RWPE2 (cell line): ENCODE results near the gene SH3PXD2B.

Experiments
- ATAC-seq: fragments of 200-7000 bp; cut with Tn5 transposase; 3 replicates; pipeline ENCODE4 v1.9.1; 2021; ENCODE audit warnings: low read depth
- DNase-seq: peaks from one replicate; pipeline ENCODE4 v3.0.0-alpha.2; 2020; ENCODE audit warnings: low spot score
- H3K27ac ChIP-seq: fragments of 450-650 bp; 2 replicates; pipeline ENCODE4 v1.5.1; 2017; ENCODE audit warnings: mild to moderate bottlenecking; ENCODE audit not compliant: poor library complexity, severe bottlenecking
- H3K27me3 ChIP-seq: fragments of 250-450 bp; sonication (Bioruptor Pico); 2 replicates; pipeline ENCODE4 v1.5.1; 2021; ENCODE audit warnings: mild to moderate bottlenecking, moderate library complexity; ENCODE audit not compliant: insufficient read depth, poor library complexity, severe bottlenecking
- H3K36me3 ChIP-seq: fragments of 250-450 bp; sonication (Bioruptor Pico); 2 replicates; pipeline ENCODE4 v1.5.1; 2020; ENCODE audit warnings: low read depth, mild to moderate bottlenecking, moderate library complexity
- H3K4me1 ChIP-seq: fragments of 250-450 bp; sonication (Bioruptor Pico); 2 replicates; pipeline ENCODE4 v1.5.1; 2021; ENCODE audit warnings: mild to moderate bottlenecking, moderate library complexity; ENCODE audit not compliant: insufficient read depth, poor library complexity, severe bottlenecking
- H3K4me3 ChIP-seq: fragments of 250-450 bp; sonication (Bioruptor Pico); 2 replicates; pipeline ENCODE4 v1.5.1; 2021; ENCODE audit warnings: mild to moderate bottlenecking, moderate library complexity; ENCODE audit not compliant: severe bottlenecking
- H3K9me3 ChIP-seq: fragments of 250-450 bp; sonication (Bioruptor Pico); 2 replicates; pipeline ENCODE4 v1.5.1; 2021; ENCODE audit warnings: mild to moderate bottlenecking, moderate library complexity; ENCODE audit not compliant: severe bottlenecking
- TF ChIP-seq, protein P1 (sequence below): fragments of 450-650 bp; IDR thresholded peaks from one replicate; pipeline ENCODE4 v1.5.1; 2017; ENCODE audit warnings: mild to moderate bottlenecking, moderate library complexity; ENCODE audit not compliant: poor library complexity, severe bottlenecking

Gene SH3PXD2B

GRCh38 chr5:172450861-172451695, 3.2 kb downstream of the SH3PXD2B start:
- TF ChIP-seq, protein P1, sequence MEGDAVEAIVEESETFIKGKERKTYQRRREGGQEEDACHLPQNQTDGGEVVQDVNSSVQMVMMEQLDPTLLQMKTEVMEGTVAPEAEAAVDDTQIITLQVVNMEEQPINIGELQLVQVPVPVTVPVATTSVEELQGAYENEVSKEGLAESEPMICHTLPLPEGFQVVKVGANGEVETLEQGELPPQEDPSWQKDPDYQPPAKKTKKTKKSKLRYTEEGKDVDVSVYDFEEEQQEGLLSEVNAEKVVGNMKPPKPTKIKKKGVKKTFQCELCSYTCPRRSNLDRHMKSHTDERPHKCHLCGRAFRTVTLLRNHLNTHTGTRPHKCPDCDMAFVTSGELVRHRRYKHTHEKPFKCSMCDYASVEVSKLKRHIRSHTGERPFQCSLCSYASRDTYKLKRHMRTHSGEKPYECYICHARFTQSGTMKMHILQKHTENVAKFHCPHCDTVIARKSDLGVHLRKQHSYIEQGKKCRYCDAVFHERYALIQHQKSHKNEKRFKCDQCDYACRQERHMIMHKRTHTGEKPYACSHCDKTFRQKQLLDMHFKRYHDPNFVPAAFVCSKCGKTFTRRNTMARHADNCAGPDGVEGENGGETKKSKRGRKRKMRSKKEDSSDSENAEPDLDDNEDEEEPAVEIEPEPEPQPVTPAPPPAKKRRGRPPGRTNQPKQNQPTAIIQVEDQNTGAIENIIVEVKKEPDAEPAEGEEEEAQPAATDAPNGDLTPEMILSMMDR: peak; percentile 88
- ATAC-seq (no peak), DNase-seq (peak; percentile 56)
- Histone ChIP-seq H3K36me3 (peaks cover 16% of the 10 kb centered on the region), H3K9me3 (no peaks in the 10 kb centered on the region), H3K4me1 (peaks cover 21% of the 10 kb centered on the region), H3K4me3 (no peak overlapping the region), H3K27me3 (no peaks in the 10 kb centered on the region), H3K27ac (peak overlapping the region; percentile 66)

- Histone ChIP-seq H3K4me1 (peaks cover 21% of the 10 kb centered on the region), H3K4me3 (no peak overlapping the region), H3K36me3 (peaks cover 16% of the 10 kb centered on the region), H3K27ac (no peak overlapping the region), H3K9me3 (no peaks in the 10 kb centered on the region), H3K27me3 (no peaks in the 10 kb centered on the region)
- no peak for ATAC-seq
- peak; percentile 15 for DNase-seq
- TF ChIP-seq, protein P1: no peak
Observed at GRCh38 chr5:172450453-172450852, 3.9 kb downstream of the SH3PXD2B start.

DNA sequence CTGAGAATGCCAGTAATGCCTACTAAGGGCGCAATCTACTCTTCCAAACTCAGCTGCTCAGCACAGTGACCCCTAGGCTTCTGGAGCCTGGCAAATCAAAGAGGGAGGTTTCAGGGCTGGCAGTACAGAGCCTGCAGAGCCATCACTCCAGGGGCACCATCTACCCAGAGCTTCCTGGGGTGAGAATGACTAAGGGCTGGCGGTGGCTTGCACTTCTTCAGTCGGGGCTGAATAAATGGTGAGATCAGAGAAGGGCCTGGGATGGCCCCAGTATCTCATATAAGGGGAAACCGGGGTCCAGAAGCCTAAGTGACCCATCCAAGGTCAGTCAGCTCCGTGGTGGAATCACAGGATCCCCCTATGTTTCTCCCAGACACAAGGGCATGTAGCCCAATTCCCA, 5.3 kb downstream of the SH3PXD2B start:
- H3K9me3 ChIP-seq: no peaks in the 10 kb centered on the region
- H3K4me3 ChIP-seq: no peak overlapping the region
- DNase-seq (peak; percentile 37), ATAC-seq (no peak)
- H3K27me3 ChIP-seq: no peaks in the 10 kb centered on the region
- no peak overlapping the region for H3K27ac ChIP-seq
- TF ChIP-seq, protein P1: no peak
- H3K4me1 ChIP-seq: peaks cover 23% of the 10 kb centered on the region
- H3K36me3 ChIP-seq: peaks cover 16% of the 10 kb centered on the region

- peaks cover 16% of the 10 kb centered on the region for H3K36me3 ChIP-seq
- DNase-seq (peak; percentile 52), ATAC-seq (no peak)
- H3K9me3 ChIP-seq: no peaks in the 10 kb centered on the region
- H3K4me3 ChIP-seq: no peak overlapping the region
- TF ChIP-seq, protein P1: no peak
- no peaks in the 10 kb centered on the region for H3K27me3 ChIP-seq
- no peak overlapping the region for H3K27ac ChIP-seq
- peaks cover 33% of the 10 kb centered on the region for H3K4me1 ChIP-seq
Observed at GRCh38 chr5:172447646-172448365, 6.5 kb downstream of the SH3PXD2B start.
